IMR-90 (cell line): ENCODE data around the gene RTP5. TPM values are rescaled to one million over a fixed set of nuclear protein-coding genes. Genes with fewer than 3 reads are reported as not detected.
A peak's percentile ranks its signal among the peaks of the same experiment; 100 is the strongest.

Experiments
- ATAC-seq: fragments of 200-7000 bp; cut with Tn5 transposase; 2 replicates; pipeline ENCODE4 v1.9.1; 2020; ENCODE audit warnings: low read depth, mild to moderate bottlenecking, moderate library complexity
- BruUV-seq: library from RNA; stranded (reverse); fragments of 400-500 nt; replicated peaks from 2 replicates; lab custom pipeline; 2021; lab: Mats Ljungman, UMichigan
- CTCF ChIA-PET: fragments of 300-600 bp; formaldehyde crosslinking; extraction: SDS; loops from one replicate; lab custom pipeline; 2021; ENCODE audit warnings: antibody characterized with exemption; lab: Yijun Ruan, JAX
- POLR2A ChIA-PET: fragments of 300-600 bp; sonication (Branson Sonifier 250); formaldehyde crosslinking; loops from one replicate; lab custom pipeline; 2022; ENCODE audit warnings: antibody characterized with exemption; ENCODE audit not compliant: unreplicated experiment; lab: Charles Lee
- DNase-seq: peaks from one replicate; pipeline ENCODE4 v3.0.0; 2013
- H2AFZ ChIP-seq: replicated peaks from 2 replicates; pipeline ENCODE3; 2013; ENCODE audit warnings: low read length, mild to moderate bottlenecking; ENCODE audit not compliant: poor library complexity
- H2AK5ac ChIP-seq: 2 replicates; pipeline ENCODE4 v1.6.1; 2013; ENCODE audit warnings: low read depth, low read length, inconsistent platforms
- H2AK9ac ChIP-seq: replicated peaks from 2 replicates; pipeline ENCODE3; 2013; ENCODE audit warnings: mild to moderate bottlenecking, low read depth, low read length, moderate library complexity; ENCODE audit not compliant: poor library complexity
- H2BK120ac ChIP-seq: 2 replicates; pipeline ENCODE4 v1.6.1; 2013; ENCODE audit warnings: low read depth, low read length, inconsistent platforms
- H2BK15ac ChIP-seq: 3 replicates; pipeline ENCODE4 v1.6.1; 2013; ENCODE audit warnings: low read depth, low read length, inconsistent platforms
- H2BK20ac ChIP-seq: 2 replicates; pipeline ENCODE4 v1.6.1; 2013; ENCODE audit warnings: low read depth, mild to moderate bottlenecking, inconsistent platforms, low read length, moderate library complexity
- H2BK5ac ChIP-seq: 2 replicates; pipeline ENCODE4 v1.6.1; 2013; ENCODE audit warnings: mild to moderate bottlenecking, low read depth, low read length, inconsistent platforms; ENCODE audit not compliant: poor library complexity, severe bottlenecking
- H3K14ac ChIP-seq: replicated peaks from 2 replicates; pipeline ENCODE4 v1.6.1; 2013; ENCODE audit warnings: low read depth, low read length, inconsistent platforms
- H3K18ac ChIP-seq: 2 replicates; pipeline ENCODE4 v1.6.1; 2013; ENCODE audit warnings: low read depth, low read length, control low read depth
- H3K23ac ChIP-seq: 2 replicates; pipeline ENCODE4 v1.6.1; 2013; ENCODE audit warnings: low read depth, low read length, inconsistent platforms
- H3K27ac ChIP-seq: 2 replicates; pipeline ENCODE4 v1.5.1; 2013; ENCODE audit warnings: mild to moderate bottlenecking, control low read depth, low read length; ENCODE audit not compliant: insufficient read depth
- H3K27me3 ChIP-seq: 2 replicates; pipeline ENCODE4 v1.6.1; 2013; ENCODE audit warnings: low read length; ENCODE audit not compliant: control insufficient read depth, insufficient read depth
- H3K36me3 ChIP-seq: 2 replicates; pipeline ENCODE4 v1.6.1; 2013; ENCODE audit warnings: low read length, mixed read lengths; ENCODE audit not compliant: control insufficient read depth, insufficient read depth
- H3K4ac ChIP-seq: 2 replicates; pipeline ENCODE4 v1.6.1; 2013; ENCODE audit warnings: low read depth, low read length, inconsistent platforms
- H3K4me1 ChIP-seq: 2 replicates; pipeline ENCODE4 v1.6.1; 2013; ENCODE audit warnings: low read length, mixed read lengths; ENCODE audit not compliant: control insufficient read depth, insufficient read depth
- H3K4me2 ChIP-seq: 2 replicates; pipeline ENCODE4 v1.6.1; 2013; ENCODE audit warnings: low read depth, mild to moderate bottlenecking, control low read depth, low read length, moderate library complexity
- H3K4me3 ChIP-seq: 2 replicates; pipeline ENCODE4 v1.5.1; 2013; ENCODE audit warnings: low read depth, mild to moderate bottlenecking, control low read depth, low read length, moderate library complexity; ENCODE audit not compliant: insufficient read depth
- H3K56ac ChIP-seq: 2 replicates; pipeline ENCODE4 v1.6.1; 2013; ENCODE audit warnings: low read length, inconsistent platforms; ENCODE audit not compliant: insufficient read depth; ENCODE audit errors: extremely low read depth
- H3K79me1 ChIP-seq, 2 experiments: 2 replicates each; pipeline ENCODE4 v1.6.1; 2013; ENCODE audit warnings: low read length in 2 of 2, inconsistent platforms in 1 of 2, low read depth in 1 of 2
- H3K9ac ChIP-seq: 2 replicates; pipeline ENCODE4 v1.6.1; 2013; ENCODE audit warnings: low read depth, low read length, control low read depth
- H3K9me1 ChIP-seq: 2 replicates; pipeline ENCODE4 v1.6.1; 2013; ENCODE audit warnings: low read length, inconsistent platforms; ENCODE audit not compliant: insufficient read depth
- H3K9me3 ChIP-seq: 2 replicates; pipeline ENCODE4 v1.6.1; 2013; ENCODE audit warnings: low read length; ENCODE audit not compliant: control insufficient read depth, insufficient read depth
- H4K20me1 ChIP-seq: 2 replicates; pipeline ENCODE4 v1.6.1; 2013; ENCODE audit warnings: low read length, inconsistent platforms; ENCODE audit not compliant: insufficient read depth
- H4K5ac ChIP-seq: 2 replicates; pipeline ENCODE4 v1.6.1; 2013; ENCODE audit warnings: mild to moderate bottlenecking, low read depth, low read length, control low read depth
- H4K8ac ChIP-seq, 2 experiments: 2 replicates each; pipeline ENCODE4 v1.6.1; 2013; ENCODE audit warnings: low read depth in 2 of 2, low read length in 2 of 2, control low read depth in 1 of 2, inconsistent platforms in 1 of 2
- H4K91ac ChIP-seq: 2 replicates; pipeline ENCODE4 v1.6.1; 2013; ENCODE audit warnings: low read depth, low read length, inconsistent platforms; ENCODE audit not compliant: insufficient read depth
- BHLHE40 ChIP-seq: fragments of 150-350 bp; IDR thresholded peaks from 2 replicates; pipeline ENCODE4 v1.6.1; 2016; ENCODE audit warnings: mild to moderate bottlenecking, low read depth, low read length
- CEBPB ChIP-seq: IDR thresholded peaks from 2 replicates; pipeline ENCODE4 v1.6.1; 2012; ENCODE audit warnings: low read depth, low read length, improper control_type of control experiment
- CHD1 ChIP-seq: IDR thresholded peaks from 2 replicates; pipeline ENCODE4 v1.6.1; 2012; ENCODE audit warnings: low read depth, low read length, improper control_type of control experiment
- ELK1 ChIP-seq: fragments of 150-350 bp; IDR thresholded peaks from 2 replicates; pipeline ENCODE4 v1.6.1; 2016; ENCODE audit warnings: low read depth, mild to moderate bottlenecking, low read length, moderate library complexity, borderline replicate concordance
- FOS ChIP-seq: fragments of 150-350 bp; IDR thresholded peaks from 2 replicates; pipeline ENCODE4 v1.6.1; 2016; ENCODE audit warnings: low read depth, low read length
- MAZ ChIP-seq: IDR thresholded peaks from 2 replicates; pipeline ENCODE4 v1.6.1; 2012; ENCODE audit warnings: low read depth, mild to moderate bottlenecking, low read length, improper control_type of control experiment, moderate library complexity, borderline replicate concordance
- MXI1 ChIP-seq: IDR thresholded peaks from 2 replicates; pipeline ENCODE4 v1.6.1; 2012; ENCODE audit warnings: low read depth, mild to moderate bottlenecking, low read length, moderate library complexity, borderline replicate concordance
- NFE2L2 ChIP-seq: fragments of 150-350 bp; IDR thresholded peaks from 2 replicates; pipeline ENCODE4 v1.6.1; 2016; ENCODE audit warnings: low read depth, mild to moderate bottlenecking, low read length
- POLR2A ChIP-seq: IDR thresholded peaks from 2 replicates; pipeline ENCODE4 v1.6.1; 2012; ENCODE audit warnings: mild to moderate bottlenecking, low read depth, low read length
- RAD21 ChIP-seq: IDR thresholded peaks from 2 replicates; pipeline ENCODE4 v1.6.1; 2012; ENCODE audit warnings: low read length, improper control_type of control experiment
- RCOR1 ChIP-seq: IDR thresholded peaks from 2 replicates; pipeline ENCODE4 v1.6.1; 2012; ENCODE audit warnings: mild to moderate bottlenecking, low read length, improper control_type of control experiment; ENCODE audit not compliant: insufficient replicate concordance
- RFX5 ChIP-seq: IDR thresholded peaks from 2 replicates; pipeline ENCODE4 v1.8.0; 2012; ENCODE audit warnings: low read depth, mild to moderate bottlenecking, low read length, moderate library complexity
- SMC3 ChIP-seq: fragments of 150-350 bp; IDR thresholded peaks from 2 replicates; pipeline ENCODE4 v1.6.1; 2016; ENCODE audit warnings: low read depth, mild to moderate bottlenecking, antibody characterized with exemption, low read length, moderate library complexity
- USF2 ChIP-seq: fragments of 150-350 bp; IDR thresholded peaks from 2 replicates; pipeline ENCODE4 v1.6.1; 2017; ENCODE audit warnings: mild to moderate bottlenecking, antibody characterized with exemption, low read length, low read depth
- WGBS, 2 experiments: methylation state at CpG; one replicate each; pipeline versions ENCODE4 v1.1.5 to v1.1.7; 2013; ENCODE audit warnings: missing lambda C conversion rate in 2 of 2; ENCODE audit not compliant: insufficient read length in 1 of 2; ENCODE audit errors: extremely low coverage in 2 of 2; 5-methylcytosine and 5-hydroxymethylcytosine counted together
- dilution Hi-C: fragments of 300-500 bp; cut with HindIII; formaldehyde crosslinking; loops from one replicate; pipeline ENCODE4 v1.14.3; 2018; ENCODE audit warnings: low sequenced_read_pairs; ENCODE audit not compliant: unreplicated experiment
- in situ Hi-C: fragments of 300-500 bp; cut with MboI; formaldehyde crosslinking; loops from 3 replicates; pipeline ENCODE4 v1.14.3; 2019; ENCODE audit warnings: low sequenced_read_pairs, inconsistent platforms, mixed read lengths
- intact Hi-C: fragments of 100-400 bp; cut with micrococcal nuclease; formaldehyde crosslinking; loops from 2 replicates; pipeline ENCODE4 v1.10.0; 2022
- polyA plus RNA-seq, 3 experiments: library from polyadenylated mRNA; depleted of rRNA; stranded (reverse); fragments of >200 nt; gene quantifications; 2 replicates each; pipeline ENCODE4 v1.2.3, GENCODE V29; 2012; ENCODE audit warnings: low replicate concordance in 1 of 3
- total RNA-seq: library from RNA; depleted of rRNA; stranded (reverse); fragments of >200 nt; gene quantifications from 2 replicates; pipeline ENCODE4 v1.2.3, GENCODE V29; 2012
- TF ChIP-seq, protein P1 (sequence below): conservative IDR thresholded peaks from 2 replicates; pipeline ENCODE4 v1.5.1; 2012; ENCODE audit warnings: mild to moderate bottlenecking, low read depth, low read length, improper control_type of control experiment

The RTP5 gene
- total and polyA plus RNA-seq, 2 of the 4 experiments (the other 2 are of a cell fraction) = not detected

DNA sequence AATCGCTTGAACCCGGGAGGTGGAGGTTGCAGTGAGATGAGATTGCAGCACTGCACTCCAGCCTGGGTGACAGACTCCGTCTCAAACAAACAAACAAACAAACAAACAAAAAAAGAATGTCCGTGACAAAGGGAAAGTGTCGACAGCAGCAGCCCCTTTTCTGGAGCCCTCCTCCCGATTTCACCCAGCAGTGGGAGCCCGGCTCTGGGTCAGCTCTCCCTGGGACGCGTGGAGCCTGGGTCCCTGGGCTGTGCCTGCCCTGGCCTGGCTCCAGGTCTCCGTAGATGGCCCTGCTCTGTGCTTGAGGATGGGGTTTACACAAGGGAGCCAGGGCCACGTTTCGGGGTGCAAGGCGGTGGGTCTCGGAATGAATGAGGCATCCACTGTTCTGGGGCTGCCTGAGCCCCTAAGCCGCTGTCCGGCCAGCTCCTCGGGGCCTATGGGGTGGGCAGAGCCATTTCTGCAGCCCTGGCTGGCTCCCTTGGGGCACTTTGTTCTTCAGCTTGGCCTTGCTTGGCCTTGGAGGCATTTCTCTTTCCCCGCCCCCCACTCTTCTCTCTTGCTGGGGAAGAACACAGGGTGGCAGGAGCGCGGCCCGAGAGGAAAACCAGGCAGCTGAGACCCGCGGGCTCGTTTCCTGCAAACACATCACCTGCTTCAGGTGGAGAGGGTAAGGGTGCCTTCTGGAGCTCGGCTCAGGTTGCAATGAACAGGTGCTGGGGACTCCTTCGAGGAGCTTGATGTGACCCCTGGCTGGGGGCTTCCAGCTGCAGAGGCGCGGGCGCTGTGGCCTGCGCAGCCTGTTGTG lies 29.1 kb downstream of the RTP5 start:
- H2AK9ac ChIP-seq = peak overlapping the region; percentile 50
- H2BK15ac ChIP-seq = no peak overlapping the region
- BruUV-seq = no TSS peak
- no peak overlapping the region for H3K18ac ChIP-seq
- no peak overlapping the region for H4K8ac ChIP-seq
- H3K27ac ChIP-seq = no peak overlapping the region
- ChIA-PET CTCF (no interaction called here), POLR2A (no interaction called here)
- no peaks in the 10 kb centered on the region for H3K36me3 ChIP-seq
- H3K79me1 ChIP-seq = no peaks in the 10 kb centered on the region
- no peak overlapping the region for H3K4me3 ChIP-seq
- no peaks in the 10 kb centered on the region for H3K9me1 ChIP-seq
- no peak overlapping the region for H3K14ac ChIP-seq
- no peak overlapping the region for H3K56ac ChIP-seq
- H3K9ac ChIP-seq = no peak overlapping the region
- no peak overlapping the region for H2BK5ac ChIP-seq
- H2AFZ ChIP-seq = no peak overlapping the region
- H4K91ac ChIP-seq = no peak overlapping the region
- 90% methylated on average over 2 of the region's 30 CpGs; no CpG with 5 or more reads in 1 of the 2 experiments for whole genome bisulfite sequencing, 2 experiments
- no peak overlapping the region for H2AK5ac ChIP-seq
- intact Hi-C loops (no loop called here), dilution Hi-C loops (no loop called here), in situ Hi-C loops (no loop called here)
- no peak overlapping the region for H2BK20ac ChIP-seq
- no peaks in the 10 kb centered on the region for H4K20me1 ChIP-seq
- no peak overlapping the region for H3K4me2 ChIP-seq
- no peak overlapping the region for H2BK120ac ChIP-seq
- peaks cover 2% of the 10 kb centered on the region; the same call in 1 of the 2 replicates for H3K27me3 ChIP-seq
- H3K4ac ChIP-seq = no peak overlapping the region
- H3K9me3 ChIP-seq = no peaks in the 10 kb centered on the region
- H3K23ac ChIP-seq = no peak overlapping the region
- no peak overlapping the region for H4K5ac ChIP-seq
- no peak for ATAC-seq
- H3K4me1 ChIP-seq = no peaks in the 10 kb centered on the region; the same call in 1 of the 2 replicates
- no peak for DNase-seq
- no peak for TF ChIP-seq CEBPB
- no peak for TF ChIP-seq MXI1
- no peak for TF ChIP-seq NFE2L2
- TF ChIP-seq RCOR1 = no peak
- TF ChIP-seq, protein P1, sequence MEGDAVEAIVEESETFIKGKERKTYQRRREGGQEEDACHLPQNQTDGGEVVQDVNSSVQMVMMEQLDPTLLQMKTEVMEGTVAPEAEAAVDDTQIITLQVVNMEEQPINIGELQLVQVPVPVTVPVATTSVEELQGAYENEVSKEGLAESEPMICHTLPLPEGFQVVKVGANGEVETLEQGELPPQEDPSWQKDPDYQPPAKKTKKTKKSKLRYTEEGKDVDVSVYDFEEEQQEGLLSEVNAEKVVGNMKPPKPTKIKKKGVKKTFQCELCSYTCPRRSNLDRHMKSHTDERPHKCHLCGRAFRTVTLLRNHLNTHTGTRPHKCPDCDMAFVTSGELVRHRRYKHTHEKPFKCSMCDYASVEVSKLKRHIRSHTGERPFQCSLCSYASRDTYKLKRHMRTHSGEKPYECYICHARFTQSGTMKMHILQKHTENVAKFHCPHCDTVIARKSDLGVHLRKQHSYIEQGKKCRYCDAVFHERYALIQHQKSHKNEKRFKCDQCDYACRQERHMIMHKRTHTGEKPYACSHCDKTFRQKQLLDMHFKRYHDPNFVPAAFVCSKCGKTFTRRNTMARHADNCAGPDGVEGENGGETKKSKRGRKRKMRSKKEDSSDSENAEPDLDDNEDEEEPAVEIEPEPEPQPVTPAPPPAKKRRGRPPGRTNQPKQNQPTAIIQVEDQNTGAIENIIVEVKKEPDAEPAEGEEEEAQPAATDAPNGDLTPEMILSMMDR = no peak
- TF ChIP-seq SMC3 = no peak
- no peak for TF ChIP-seq CHD1
- no peak for TF ChIP-seq MAZ
- no peak for TF ChIP-seq RAD21
- no peak for TF ChIP-seq POLR2A
- no peak for TF ChIP-seq RFX5
- TF ChIP-seq ELK1 = no peak
- no peak for TF ChIP-seq FOS
- TF ChIP-seq BHLHE40 = no peak
- no peak for TF ChIP-seq USF2
